ENCODE measurements around the gene RHOV.

- TF ChIP-seq, protein P1, sequence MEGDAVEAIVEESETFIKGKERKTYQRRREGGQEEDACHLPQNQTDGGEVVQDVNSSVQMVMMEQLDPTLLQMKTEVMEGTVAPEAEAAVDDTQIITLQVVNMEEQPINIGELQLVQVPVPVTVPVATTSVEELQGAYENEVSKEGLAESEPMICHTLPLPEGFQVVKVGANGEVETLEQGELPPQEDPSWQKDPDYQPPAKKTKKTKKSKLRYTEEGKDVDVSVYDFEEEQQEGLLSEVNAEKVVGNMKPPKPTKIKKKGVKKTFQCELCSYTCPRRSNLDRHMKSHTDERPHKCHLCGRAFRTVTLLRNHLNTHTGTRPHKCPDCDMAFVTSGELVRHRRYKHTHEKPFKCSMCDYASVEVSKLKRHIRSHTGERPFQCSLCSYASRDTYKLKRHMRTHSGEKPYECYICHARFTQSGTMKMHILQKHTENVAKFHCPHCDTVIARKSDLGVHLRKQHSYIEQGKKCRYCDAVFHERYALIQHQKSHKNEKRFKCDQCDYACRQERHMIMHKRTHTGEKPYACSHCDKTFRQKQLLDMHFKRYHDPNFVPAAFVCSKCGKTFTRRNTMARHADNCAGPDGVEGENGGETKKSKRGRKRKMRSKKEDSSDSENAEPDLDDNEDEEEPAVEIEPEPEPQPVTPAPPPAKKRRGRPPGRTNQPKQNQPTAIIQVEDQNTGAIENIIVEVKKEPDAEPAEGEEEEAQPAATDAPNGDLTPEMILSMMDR (conservative IDR thresholded peaks at IDR 0.05) = no peak
- TF ChIP-seq EZH2 (IDR thresholded peaks at IDR 0.05; ENCODE audit: low read depth) = no peak
These were observed 26.6 kb downstream of the RHOV start for GRCh38 chr15:40847223-40847961.

Measured in PC-9 (cell line).